OCI-LY7 (cell line): ENCODE data around the gene POU4F3. TPM values are rescaled to one million over a fixed set of nuclear protein-coding genes. Genes with fewer than 3 reads are reported as not detected.

Experiments used
- BruUV-seq: library from RNA; stranded (reverse); fragments of 400-500 nt; replicated peaks from 2 replicates; lab custom pipeline; 2021; lab: Mats Ljungman, UMichigan
- CTCF ChIA-PET: fragments of 300-600 bp; sonication (Branson Sonifier 250); formaldehyde crosslinking; loops from one replicate; lab custom pipeline; 2022; ENCODE audit warnings: antibody characterized with exemption; ENCODE audit not compliant: unreplicated experiment; lab: Charles Lee
- POLR2A ChIA-PET: fragments of 300-600 bp; sonication (Branson Sonifier 250); formaldehyde crosslinking; loops from one replicate; lab custom pipeline; 2022; ENCODE audit warnings: antibody characterized with exemption; lab: Charles Lee
- DNase-seq: peaks from one replicate; pipeline ENCODE4 v3.0.0-alpha.2; 2015; ENCODE audit warnings: low spot score
- H2AFZ ChIP-seq: fragments of 200-600 bp; sonication (generic), shearing (Covaris generic); 2 replicates; pipeline ENCODE4 v1.6.1; 2014; ENCODE audit warnings: mild to moderate bottlenecking, antibody characterized with exemption, low read length, moderate library complexity
- H3K27ac ChIP-seq: fragments of 200-600 bp; sonication (generic); 2 replicates; pipeline ENCODE4 v1.5.1; 2014; ENCODE audit warnings: mixed run types, low read depth, mild to moderate bottlenecking, moderate library complexity, low read length, inconsistent platforms; ENCODE audit not compliant: poor library complexity, severe bottlenecking
- H3K36me3 ChIP-seq: fragments of 200-600 bp; sonication (generic); 2 replicates; pipeline ENCODE4 v1.6.1; 2014; ENCODE audit warnings: mild to moderate bottlenecking, antibody characterized with exemption, low read length, moderate library complexity, mixed read lengths; ENCODE audit not compliant: insufficient read depth
- H3K4me1 ChIP-seq: fragments of 200-600 bp; sonication (generic); 2 replicates; pipeline ENCODE4 v1.5.1; 2014; ENCODE audit warnings: mild to moderate bottlenecking, low read length; ENCODE audit not compliant: insufficient read depth, poor library complexity, severe bottlenecking
- H3K4me2 ChIP-seq: fragments of 200-600 bp; sonication (generic); 2 replicates; pipeline ENCODE4 v1.6.1; 2014; ENCODE audit warnings: mild to moderate bottlenecking, low read length
- H3K4me3 ChIP-seq: fragments of 200-600 bp; sonication (generic); 2 replicates; pipeline ENCODE4 v1.5.1; 2014; ENCODE audit warnings: mild to moderate bottlenecking, low read depth, low read length; ENCODE audit not compliant: poor library complexity, severe bottlenecking
- H3K79me2 ChIP-seq: fragments of 200-600 bp; sonication (generic); 2 replicates; pipeline ENCODE4 v1.6.1; 2016; ENCODE audit warnings: low read depth, mild to moderate bottlenecking, low read length, moderate library complexity, mixed read lengths; ENCODE audit not compliant: insufficient read depth
- H3K9me2 ChIP-seq: fragments of 200-600 bp; sonication (generic); 2 replicates; pipeline ENCODE4 v1.6.1; 2016; ENCODE audit warnings: mild to moderate bottlenecking, low read length, mixed read lengths; ENCODE audit not compliant: insufficient read depth
- H3K9me3 ChIP-seq: fragments of 200-600 bp; sonication (generic); 2 replicates; pipeline ENCODE4 v1.6.1; 2014; ENCODE audit warnings: mild to moderate bottlenecking, mixed run types, low read length, mixed read lengths
- H4K20me1 ChIP-seq: fragments of 200-600 bp; sonication (generic); 2 replicates; pipeline ENCODE4 v1.6.1; 2014; ENCODE audit warnings: mild to moderate bottlenecking, antibody characterized with exemption, low read length, moderate library complexity, mixed read lengths; ENCODE audit not compliant: insufficient read depth
- EZH2phosphoT487 ChIP-seq: fragments of 200-600 bp; sonication (generic); IDR thresholded peaks from 2 replicates; pipeline ENCODE4 v1.6.1; 2018; ENCODE audit warnings: low read depth, borderline replicate concordance, mild to moderate bottlenecking, mixed run types, antibody characterized with exemption, low read length, moderate library complexity, mixed read lengths
- intact Hi-C: fragments of 100-400 bp; cut with micrococcal nuclease; formaldehyde crosslinking; loops from one replicate; pipeline ENCODE4 v1.10.0; 2022; ENCODE audit not compliant: unreplicated experiment
- total RNA-seq, 2 experiments: library from RNA; depleted of rRNA in 1 of 2; stranded (reverse); fragments of >200 nt in 1 of 2; shearing (Covaris generic) in 1 of 2; gene quantifications; 2 replicates each; pipeline ENCODE4 v1.2.3, GENCODE V29; 2014 to 2022
- TF ChIP-seq, protein P1 (sequence below): fragments of 200-600 bp; sonication (generic); conservative IDR thresholded peaks from 2 replicates; pipeline ENCODE4 v1.5.1; 2014; ENCODE audit warnings: mild to moderate bottlenecking, antibody characterized with exemption, low read length, moderate library complexity, mixed read lengths

The POU4F3 gene
- total RNA-seq, 2 experiments from 2014 or later: not detected

DNA sequence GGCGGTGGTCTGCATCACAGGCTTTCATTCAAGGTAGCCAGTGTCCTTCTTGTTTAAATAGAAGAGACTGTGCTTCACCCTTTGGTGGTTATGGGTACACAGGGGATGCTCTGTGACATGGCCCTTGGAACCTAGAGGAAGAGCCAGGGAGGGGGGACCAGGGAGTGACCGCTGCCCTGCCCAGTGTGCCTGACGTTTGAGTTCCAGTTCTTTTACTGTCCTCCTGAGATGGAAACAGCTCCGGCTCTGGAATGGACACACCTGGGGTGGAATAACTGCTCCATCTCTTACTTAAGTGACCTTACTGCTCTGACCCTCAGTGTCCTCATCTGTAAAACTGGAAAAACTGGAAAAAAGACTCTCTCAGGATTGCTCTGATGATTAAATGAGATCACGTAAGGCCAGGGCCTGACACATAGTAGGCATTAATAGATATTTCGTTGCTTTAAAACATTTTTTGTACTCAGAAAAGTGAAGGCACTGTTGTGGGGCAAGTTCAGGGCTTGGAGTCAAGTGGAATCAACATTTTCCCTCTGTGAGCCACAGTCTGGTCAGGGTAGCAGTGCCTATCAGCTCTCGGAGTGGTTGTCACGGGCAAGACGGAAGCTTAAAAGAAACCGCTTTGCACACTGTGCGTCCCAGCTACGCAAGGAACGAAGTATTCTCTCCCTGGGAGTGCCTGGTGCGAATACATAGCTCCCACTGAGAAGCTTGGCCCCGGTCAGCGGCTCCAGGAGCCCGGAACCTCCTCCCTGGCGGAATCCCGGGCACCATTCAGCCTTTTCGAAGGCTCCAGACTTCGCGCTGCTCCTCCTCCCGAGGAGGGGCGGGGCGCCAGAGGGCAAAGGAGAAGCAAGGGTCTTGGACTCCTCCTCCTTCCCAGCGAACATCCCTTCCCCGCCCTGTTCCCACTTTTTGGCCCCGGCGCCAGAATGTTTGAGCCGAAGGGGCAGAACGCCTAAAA lies 5.8 kb downstream of the POU4F3 start:
- intact Hi-C loops: no loop called here
- Histone ChIP-seq H3K4me2 (no peak overlapping the region), H3K9me2 (no peaks in the 10 kb centered on the region), H3K9me3 (no peaks in the 10 kb centered on the region), H3K27ac (no peak overlapping the region), H4K20me1 (no peaks in the 10 kb centered on the region), H2AFZ (no peak overlapping the region), H3K4me3 (no peak overlapping the region), H3K79me2 (no peaks in the 10 kb centered on the region), H3K36me3 (no peaks in the 10 kb centered on the region), H3K4me1 (no peaks in the 10 kb centered on the region)
- POLR2A ChIA-PET: interaction anchor here (1.3 kb wide), 1 partner anchor 10 kb away, joined by 5 read pairs; no protein-coding TSS in a partner anchor
- BruUV-seq: no TSS peak
- no peak for DNase-seq
- CTCF ChIA-PET: no interaction called here
- TF ChIP-seq, protein P1, sequence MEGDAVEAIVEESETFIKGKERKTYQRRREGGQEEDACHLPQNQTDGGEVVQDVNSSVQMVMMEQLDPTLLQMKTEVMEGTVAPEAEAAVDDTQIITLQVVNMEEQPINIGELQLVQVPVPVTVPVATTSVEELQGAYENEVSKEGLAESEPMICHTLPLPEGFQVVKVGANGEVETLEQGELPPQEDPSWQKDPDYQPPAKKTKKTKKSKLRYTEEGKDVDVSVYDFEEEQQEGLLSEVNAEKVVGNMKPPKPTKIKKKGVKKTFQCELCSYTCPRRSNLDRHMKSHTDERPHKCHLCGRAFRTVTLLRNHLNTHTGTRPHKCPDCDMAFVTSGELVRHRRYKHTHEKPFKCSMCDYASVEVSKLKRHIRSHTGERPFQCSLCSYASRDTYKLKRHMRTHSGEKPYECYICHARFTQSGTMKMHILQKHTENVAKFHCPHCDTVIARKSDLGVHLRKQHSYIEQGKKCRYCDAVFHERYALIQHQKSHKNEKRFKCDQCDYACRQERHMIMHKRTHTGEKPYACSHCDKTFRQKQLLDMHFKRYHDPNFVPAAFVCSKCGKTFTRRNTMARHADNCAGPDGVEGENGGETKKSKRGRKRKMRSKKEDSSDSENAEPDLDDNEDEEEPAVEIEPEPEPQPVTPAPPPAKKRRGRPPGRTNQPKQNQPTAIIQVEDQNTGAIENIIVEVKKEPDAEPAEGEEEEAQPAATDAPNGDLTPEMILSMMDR: no peak
- TF ChIP-seq EZH2phosphoT487: no peak

DNA sequence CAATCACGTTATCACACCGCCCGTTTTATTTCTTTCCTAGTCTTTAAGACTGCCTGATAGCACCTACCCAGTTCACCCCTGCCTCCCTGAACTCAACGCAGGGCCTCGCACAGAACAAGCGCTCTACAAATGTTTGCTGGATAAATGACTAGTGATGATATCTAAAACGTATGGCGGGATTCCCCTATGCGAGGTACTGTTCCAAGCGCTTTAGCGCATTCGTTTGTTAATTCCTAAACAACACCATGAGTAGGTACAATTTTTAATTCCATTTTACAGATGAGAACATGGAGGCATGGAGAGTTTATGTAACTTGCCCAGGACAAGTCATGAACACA lies 6.6 kb downstream of the POU4F3 start:
- Histone ChIP-seq H3K9me3 (no peaks in the 10 kb centered on the region), H3K36me3 (no peaks in the 10 kb centered on the region), H3K79me2 (no peaks in the 10 kb centered on the region), H4K20me1 (no peaks in the 10 kb centered on the region), H3K4me3 (no peak overlapping the region), H3K4me2 (no peak overlapping the region), H3K9me2 (no peaks in the 10 kb centered on the region), H3K4me1 (no peaks in the 10 kb centered on the region), H2AFZ (no peak overlapping the region), H3K27ac (no peak overlapping the region)
- BruUV-seq: no TSS peak
- DNase-seq: no peak
- TF ChIP-seq, protein P1: no peak
- no peak for TF ChIP-seq EZH2phosphoT487
- ChIA-PET POLR2A (no interaction called here), CTCF (no interaction called here)
- intact Hi-C loops: no loop called here
